SW 1271 (cell line): Measurements from ENCODE around the gene TECPR2.
"Not testable (repeated sequence)": the region's sequence is repeated elsewhere in the genome, so short reads cannot be mapped to it uniquely, and the experiment has no call there.

Experiments used
- DNase-seq, 2 experiments: peaks; one replicate each; lab custom pipeline; 2025; lab: John Stamatoyannopoulos, UW

The TECPR2 gene

GRCh38 chr14:102330806-102331205, 31.9 kb upstream of the TECPR2 start:
- DNase-seq = no peak

DNA sequence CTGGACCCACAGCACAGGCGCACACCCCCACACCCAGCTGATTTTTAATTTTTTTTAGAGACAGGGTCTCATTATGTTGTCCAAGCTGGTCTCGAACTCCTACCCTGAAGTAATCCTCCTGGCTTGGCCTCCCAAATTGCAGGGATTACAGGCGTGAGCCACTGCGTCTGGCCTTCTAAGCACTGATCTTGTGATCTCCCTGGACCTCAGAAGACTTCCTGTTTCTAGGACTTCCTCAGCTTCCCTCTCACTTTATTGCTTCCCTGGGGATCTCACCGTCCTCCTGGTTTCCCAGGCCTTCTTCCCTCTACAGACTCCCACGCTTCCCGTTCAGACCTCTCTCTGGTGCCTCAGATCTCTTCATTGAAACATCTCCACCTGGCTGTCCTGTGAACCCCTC, 29.4 kb upstream of the TECPR2 start:
- no peak for DNase-seq

GRCh38 chr14:102333795-102334705, 28.7 kb upstream of the TECPR2 start:
- DNase-seq = no peak

- DNase-seq = no peak
Measured at GRCh38 chr14:102335163-102335562, 27.6 kb upstream of the TECPR2 start.

- DNase-seq = no peak
Measured at GRCh38 chr14:102338724-102339123, 24.0 kb upstream of the TECPR2 start.

GRCh38 chr14:102341566-102341965, 21.2 kb upstream of the TECPR2 start:
- DNase-seq = no peak

DNA sequence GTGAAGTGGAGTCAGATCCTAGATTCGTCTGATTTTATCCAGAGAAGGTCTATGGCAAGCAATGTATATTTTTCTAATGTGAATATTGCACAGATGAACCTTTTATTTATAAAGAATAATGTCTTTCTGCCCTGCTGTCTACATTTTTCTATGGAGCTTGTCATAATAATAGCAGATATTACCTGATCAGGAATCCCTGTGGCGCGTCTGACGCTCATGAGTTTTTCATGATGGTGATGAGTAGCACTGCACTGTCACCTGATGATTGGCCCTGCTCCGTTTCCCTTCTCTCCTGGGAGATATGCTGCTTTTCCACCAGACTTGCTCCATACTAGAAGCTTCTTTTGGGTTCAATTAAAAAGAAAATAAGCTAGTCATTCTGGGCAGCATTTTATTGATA, 20.5 kb upstream of the TECPR2 start:
- DNase-seq = no peak

DNA sequence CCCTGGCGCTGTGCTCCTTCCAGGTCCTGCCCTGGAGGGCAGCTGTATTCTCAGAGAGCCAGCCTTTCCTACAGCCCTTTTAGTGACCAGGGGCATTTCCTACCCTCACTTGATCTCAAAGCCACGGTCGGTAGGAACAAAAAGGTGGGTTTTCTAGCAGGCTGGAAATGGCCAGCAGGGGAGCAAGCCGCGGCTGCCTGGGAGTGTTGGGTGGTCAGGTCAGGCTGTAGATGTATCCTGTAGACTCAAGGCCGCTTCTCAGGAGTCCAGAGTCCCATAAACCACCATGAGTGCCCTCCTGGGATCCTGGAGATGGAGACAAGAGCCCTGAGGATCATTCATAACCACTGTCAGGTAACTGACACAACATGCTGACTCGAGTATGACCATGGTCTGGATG, 18.7 kb upstream of the TECPR2 start:
- DNase-seq = no peak

DNA sequence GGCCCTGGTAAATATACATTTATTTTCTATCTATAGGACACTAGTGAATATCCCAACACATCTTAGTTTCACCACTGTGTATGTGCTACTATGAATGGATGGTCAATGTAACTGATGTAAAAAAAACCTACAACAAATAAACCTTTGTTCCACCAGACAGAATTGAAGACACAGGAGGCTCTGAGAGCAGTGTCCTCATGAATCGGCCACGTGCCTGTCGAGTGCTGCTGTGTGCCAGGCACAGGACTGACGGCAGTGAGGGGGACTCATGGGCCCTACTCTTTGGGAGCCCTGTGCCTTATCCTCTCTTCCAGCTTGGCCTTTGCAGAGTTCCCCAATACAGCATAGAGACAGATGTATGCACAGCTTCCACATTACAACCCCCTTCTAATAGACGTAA, 18.3 kb upstream of the TECPR2 start:
- no peak for DNase-seq

DNA sequence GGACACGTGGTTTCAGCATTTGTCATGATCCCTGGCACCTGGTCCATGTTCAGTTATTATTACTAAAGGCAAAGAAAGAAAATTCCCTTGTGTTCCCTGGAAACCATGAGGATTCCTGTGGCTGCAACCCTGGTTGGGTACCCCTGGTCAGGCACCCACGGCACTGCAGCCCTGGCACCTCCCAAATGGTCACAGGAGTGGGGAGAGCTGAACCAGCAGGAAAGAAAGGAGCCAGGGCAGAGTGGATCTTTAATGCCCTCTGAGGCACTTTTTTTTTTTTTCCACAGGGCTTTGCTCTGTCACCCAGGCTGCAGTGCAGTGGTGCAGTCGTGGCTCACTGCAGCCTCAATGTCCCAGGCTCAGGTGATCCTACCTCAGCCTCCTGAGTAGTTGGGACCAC, 17.5 kb upstream of the TECPR2 start:
- no peak for DNase-seq

DNA sequence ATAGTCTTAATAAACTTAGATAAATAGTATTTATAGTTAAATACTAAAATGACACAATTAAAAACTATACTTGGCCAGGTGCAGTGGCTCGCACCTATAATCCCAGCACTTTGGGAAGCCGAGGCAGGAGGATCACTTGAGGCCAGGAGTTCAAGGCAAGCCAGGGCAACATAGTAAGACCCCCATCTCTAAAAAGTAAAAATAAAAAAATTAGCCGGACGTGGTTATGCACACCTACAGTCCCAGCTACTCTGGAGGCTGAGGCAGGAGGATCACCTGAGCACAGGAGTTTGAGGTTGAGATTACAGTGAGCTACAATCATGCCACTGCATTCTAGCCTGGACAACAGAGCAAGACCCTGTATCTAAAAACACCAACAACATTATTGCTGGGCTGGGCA, 16.1 kb upstream of the TECPR2 start:
- no peak for DNase-seq

- no peak for DNase-seq
Measured at GRCh38 chr14:102348376-102348775, 14.4 kb upstream of the TECPR2 start.

DNA sequence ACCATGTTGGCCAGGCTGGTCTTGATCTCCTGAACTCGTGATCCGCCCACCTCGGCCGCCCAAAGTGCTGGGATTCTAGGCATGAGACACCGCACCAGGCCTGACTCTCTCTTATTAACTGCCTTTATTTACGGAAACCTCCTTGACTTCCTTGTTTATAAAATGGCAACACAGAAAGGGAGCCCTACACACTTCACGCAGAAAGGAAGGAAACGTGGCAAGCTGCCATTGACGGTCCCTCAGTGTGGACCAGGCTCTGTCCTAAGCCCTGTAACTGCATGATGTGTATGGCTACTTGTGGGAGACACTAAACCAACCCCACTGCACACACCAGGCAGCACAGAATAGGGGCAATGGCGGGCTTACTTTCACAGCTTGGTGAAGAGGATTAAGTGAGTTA, 11.7 kb upstream of the TECPR2 start:
- no peak for DNase-seq

DNA sequence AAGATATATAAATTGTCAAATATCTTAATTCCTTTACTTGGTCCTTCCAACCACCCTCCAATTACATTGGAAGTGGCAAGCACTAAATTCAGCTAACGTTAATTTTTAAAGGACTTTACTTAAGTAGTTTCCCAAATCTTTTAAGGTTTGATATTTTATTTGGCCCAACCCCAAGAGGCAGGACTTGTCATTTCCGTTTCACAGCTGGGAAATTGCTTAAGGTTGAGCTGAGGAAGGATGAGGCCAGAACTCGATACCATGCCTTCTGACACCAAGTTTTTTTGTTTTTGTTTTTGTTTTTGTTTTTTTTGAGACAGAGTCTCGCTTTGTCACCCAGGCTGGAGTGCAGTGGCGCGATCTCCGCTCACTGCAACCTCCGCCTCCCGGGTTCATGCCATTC, 11.1 kb upstream of the TECPR2 start:
- DNase-seq = not testable (repeated sequence)

DNA sequence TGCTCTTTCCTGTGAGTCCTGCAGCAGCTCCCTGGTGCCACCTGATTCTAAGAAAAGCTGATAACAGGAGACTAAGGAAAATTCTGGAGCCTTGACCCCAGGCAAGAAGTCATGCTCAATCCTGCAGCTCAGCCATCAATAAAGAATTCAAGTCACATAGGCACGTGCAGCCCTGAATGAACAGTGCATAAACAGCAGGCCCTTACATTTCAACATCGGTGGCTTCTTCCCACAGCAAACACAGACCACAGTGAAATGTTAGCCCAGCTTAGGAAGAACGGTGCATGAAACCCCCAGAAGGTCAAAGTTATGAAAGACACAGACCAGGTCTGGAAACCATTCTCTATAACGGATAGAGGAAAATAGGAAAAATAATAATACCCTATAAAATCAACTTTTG, 10.5 kb upstream of the TECPR2 start:
- DNase-seq = no peak

DNA sequence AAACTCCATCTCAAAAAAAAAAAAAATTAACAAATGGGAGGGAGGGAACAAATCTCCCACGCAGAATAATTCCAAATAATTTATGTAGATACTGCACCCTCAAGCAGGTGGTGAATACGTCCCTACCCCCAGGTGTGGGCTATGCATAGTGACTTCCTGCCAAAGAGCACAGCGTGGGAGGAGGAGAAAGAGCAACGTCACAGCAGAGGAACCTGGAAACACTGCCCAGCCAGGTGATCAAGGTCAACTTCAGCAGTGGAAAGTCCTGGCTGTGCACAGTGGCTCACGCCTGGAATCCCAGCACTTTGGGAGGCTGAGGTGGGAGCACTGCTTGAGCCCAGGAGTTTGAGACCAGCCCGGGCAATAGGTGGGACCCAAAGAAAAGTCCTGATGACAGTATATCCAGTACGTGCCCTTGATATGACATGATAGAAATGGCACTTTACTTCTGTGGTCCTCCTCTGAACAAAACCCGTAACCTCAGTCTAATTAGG, 9.6 kb upstream of the TECPR2 start:
- DNase-seq = no peak

DNA sequence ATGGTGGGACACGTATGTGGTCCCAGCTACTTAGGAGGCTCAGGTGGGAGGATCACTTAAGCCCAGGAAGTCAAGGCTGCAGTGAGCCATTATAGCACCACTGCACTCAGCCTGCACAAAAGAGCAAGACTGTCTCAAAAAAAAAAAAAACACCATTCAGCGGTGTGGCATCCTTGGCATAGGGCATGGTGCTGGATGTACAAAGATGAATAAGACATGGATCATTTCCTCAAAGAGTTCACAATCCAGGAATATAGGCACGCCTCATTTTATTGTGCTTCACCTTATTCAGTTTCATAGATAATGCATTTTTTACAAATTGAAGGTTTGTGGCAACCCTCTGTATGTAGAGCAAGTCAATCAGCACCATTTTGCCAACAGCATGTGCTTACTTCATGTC, 6.5 kb upstream of the TECPR2 start:
- no peak for DNase-seq

- DNase-seq = no peak
Measured at GRCh38 chr14:102359341-102359740, 3.4 kb upstream of the TECPR2 start.

DNA sequence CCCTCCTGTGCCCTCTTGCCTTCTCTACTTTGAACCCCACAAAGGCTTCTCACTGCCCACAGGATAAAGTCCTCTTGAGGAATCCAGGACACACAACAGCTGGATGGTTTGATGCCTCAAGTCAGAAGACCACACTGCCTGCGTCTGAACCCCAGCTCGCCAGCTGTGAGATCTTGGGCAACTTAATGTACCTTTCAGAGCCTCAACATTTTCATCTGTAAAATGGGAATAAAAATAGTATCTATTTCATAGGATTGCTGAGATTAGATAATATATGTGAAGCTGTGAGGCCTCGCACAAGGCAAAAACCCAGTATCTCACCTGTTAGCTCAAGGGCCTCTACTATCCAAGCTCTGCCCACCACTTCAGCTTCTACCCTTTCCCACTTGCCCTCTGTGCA, 2.4 kb upstream of the TECPR2 start:
- no peak for DNase-seq

GRCh38 chr14:102362084-102362483, 657 bp upstream of the TECPR2 start:
- no peak for DNase-seq

GRCh38 chr14:102363182-102363943, 622 bp downstream of the TECPR2 start:
- DNase-seq = peak in 1 of 2 experiments; percentile 16

- no peak for DNase-seq
Measured at GRCh38 chr14:102370305-102370809, 7.6 kb downstream of the TECPR2 start.

DNA sequence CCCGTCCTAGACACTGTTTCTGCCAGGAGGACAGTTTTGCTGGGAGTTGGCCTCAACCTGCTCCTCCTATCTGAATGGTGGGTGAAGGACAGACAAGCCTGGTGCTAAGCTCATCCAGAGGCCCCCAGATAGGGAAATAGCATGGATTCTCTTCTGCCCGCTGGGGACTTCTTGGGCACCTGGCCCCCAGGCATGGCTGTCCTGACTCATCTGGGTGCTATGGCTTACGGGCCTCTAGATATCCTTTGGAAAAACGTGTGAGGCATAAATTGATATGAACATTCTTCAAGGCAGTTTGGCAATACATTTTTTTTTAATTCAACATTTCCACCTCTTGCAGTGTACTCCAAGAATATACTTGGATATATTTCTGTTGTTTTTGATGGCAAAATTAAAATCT, 8.6 kb downstream of the TECPR2 start:
- no peak for DNase-seq
